ENCODE measurements around the gene PHLPP1.

GRCh38 chr18:62981566-62981965, 266.2 kb downstream of the PHLPP1 start:
- TF ChIP-seq CTCF (IDR thresholded peaks at IDR 0.05; ENCODE audit: low read depth, low read length): no peak
- TF ChIP-seq POLR2A (IDR thresholded peaks at IDR 0.05; ENCODE audit: extremely low read depth, insufficient read length): no peak
- TF ChIP-seq MAX (IDR thresholded peaks at IDR 0.05; ENCODE audit: low read depth, low read length): no peak

All from NB4 (cell line).